GM12875 (cell line): Measurements from ENCODE around the gene ULBP3.

ENCODE experiments used
- H3K4me3 ChIP-seq: one replicate; pipeline ENCODE4 v1.5.1; 2011; ENCODE audit warnings: low read depth, low read length, control low read depth
- CTCF ChIP-seq: IDR thresholded peaks from 2 replicates; pipeline ENCODE4 v1.5.1; 2011; ENCODE audit warnings: low read depth, mild to moderate bottlenecking, control low read depth, inconsistent platforms, low read length, moderate library complexity, borderline replicate concordance; ENCODE audit not compliant: insufficient read depth

ULBP3 gene

GRCh38 chr6:150056156-150056555 lies 12.8 kb downstream of the ULBP3 start:
- TF ChIP-seq CTCF, result no peak
- no peak overlapping the region for H3K4me3 ChIP-seq

GRCh38 chr6:150055131-150055530 lies 13.8 kb downstream of the ULBP3 start:
- no peak for TF ChIP-seq CTCF

GRCh38 chr6:150053450-150053849 lies 15.5 kb downstream of the ULBP3 start:
- no peak overlapping the region for H3K4me3 ChIP-seq
- TF ChIP-seq CTCF, result no peak

More at GRCh38 chr6:150055131-150055530, 13.8 kb downstream of the ULBP3 start:
- H3K4me3 ChIP-seq, result no peak overlapping the region

GRCh38 chr6:150050846-150051245 lies 18.1 kb downstream of the ULBP3 start:
- no peak overlapping the region for H3K4me3 ChIP-seq
- no peak for TF ChIP-seq CTCF

GRCh38 chr6:150048099-150048498 lies 20.8 kb downstream of the ULBP3 start:
- no peak overlapping the region for H3K4me3 ChIP-seq
- TF ChIP-seq CTCF, result no peak

GRCh38 chr6:150046943-150047342 lies 22.0 kb downstream of the ULBP3 start:
- no peak overlapping the region for H3K4me3 ChIP-seq
- no peak for TF ChIP-seq CTCF

- no peak overlapping the region for H3K4me3 ChIP-seq
- TF ChIP-seq CTCF, result no peak
Measured at GRCh38 chr6:150044621-150045145, 24.2 kb downstream of the ULBP3 start.
